Endothelial cell of umbilical vein (primary cell): ENCODE data around the gene SPA17. TPM values are rescaled to one million over a fixed set of nuclear protein-coding genes. Genes with fewer than 3 reads are reported as not detected.

Experiments
- BruUV-seq: library from RNA; stranded (reverse); fragments of 400-500 nt; replicated peaks from 2 replicates; lab custom pipeline; 2021; lab: Mats Ljungman, UMichigan
- CTCF ChIA-PET: fragments of 300-600, 350-600 bp; sonication (Branson Sonifier 250); formaldehyde crosslinking; loops from one replicate; lab custom pipeline; 2021; ENCODE audit warnings: antibody characterized with exemption, inconsistent platforms; lab: Charles Lee
- POLR2A ChIA-PET: fragments of 300-600, 350-600 bp; sonication (Branson Sonifier 250); formaldehyde crosslinking; loops from one replicate; lab custom pipeline; 2021; ENCODE audit warnings: antibody characterized with exemption, inconsistent platforms; lab: Charles Lee
- DNase-seq: peaks from one replicate; pipeline ENCODE4 v3.0.0-alpha.2; 2011; ENCODE audit warnings: low read depth, low spot score
- FAIRE-seq: peaks from 2 replicates; lab custom pipeline; 2011; peaks lifted over from hg19 to GRCh38; lab: Jason Lieb, UNC
- H2AFZ ChIP-seq: 2 replicates; pipeline ENCODE4 v1.6.0; 2012; ENCODE audit warnings: low read depth, low read length, control low read depth, inconsistent platforms
- H3K27ac ChIP-seq: 2 replicates; pipeline ENCODE4 v1.5.1; 2011; ENCODE audit warnings: low read depth, mild to moderate bottlenecking, control low read depth, low read length, moderate library complexity; ENCODE audit not compliant: insufficient read depth
- H3K27me3 ChIP-seq, 2 experiments: 2 replicates each; pipeline versions ENCODE4 v1.6.0 to v1.6.1; 2011; ENCODE audit warnings: low read length in 2 of 2, mixed read lengths in 1 of 2; ENCODE audit not compliant: control insufficient read depth in 2 of 2, insufficient read depth in 2 of 2
- H3K36me3 ChIP-seq, 2 experiments: 2 replicates in 1 of 2; 3 replicates in 1 of 2; pipeline ENCODE4 v1.5.1; 2011; ENCODE audit warnings: low read length in 2 of 2, mild to moderate bottlenecking in 1 of 2, moderate library complexity in 1 of 2; ENCODE audit not compliant: control insufficient read depth in 2 of 2, insufficient read depth in 2 of 2; ENCODE audit errors: extremely low read depth in 1 of 2
- H3K4me1 ChIP-seq: 3 replicates; pipeline ENCODE4 v1.5.1; 2011; ENCODE audit warnings: mild to moderate bottlenecking, low read length; ENCODE audit not compliant: control insufficient read depth, insufficient read depth; ENCODE audit errors: extremely low read depth
- H3K4me2 ChIP-seq: 2 replicates; pipeline ENCODE4 v1.6.1; 2011; ENCODE audit warnings: low read length, control low read depth, mixed read lengths; ENCODE audit not compliant: insufficient read depth
- H3K4me3 ChIP-seq, 3 experiments: fragments of 200-600 bp in 1 of 3; sonication (generic), shearing (Covaris generic) in 1 of 3; replicated peaks in 1 of 3; 2 replicates each; pipeline ENCODE4 v1.5.1; 2011 to 2016; ENCODE audit warnings: control low read depth in 3 of 3, low read length in 3 of 3, mild to moderate bottlenecking in 2 of 3, inconsistent platforms in 1 of 3, low read depth in 1 of 3, moderate library complexity in 1 of 3; ENCODE audit not compliant: insufficient read depth in 1 of 3
- H3K79me2 ChIP-seq: 2 replicates; pipeline ENCODE4 v1.6.0; 2012; ENCODE audit warnings: low read length, inconsistent platforms; ENCODE audit not compliant: control insufficient read depth, insufficient read depth
- H3K9ac ChIP-seq: replicated peaks from 2 replicates; pipeline ENCODE3; 2011; ENCODE audit warnings: low read length, control low read depth; ENCODE audit not compliant: insufficient read depth; ENCODE audit errors: extremely low read depth
- H3K9me1 ChIP-seq: replicated peaks from 3 replicates; pipeline ENCODE4 v1.6.0; 2011; ENCODE audit warnings: mild to moderate bottlenecking, low read length; ENCODE audit not compliant: control insufficient read depth, insufficient read depth; ENCODE audit errors: extremely low read depth
- H3K9me3 ChIP-seq: replicated peaks from 2 replicates; pipeline ENCODE4 v1.5.1; 2012; ENCODE audit warnings: low read length, inconsistent platforms; ENCODE audit not compliant: control insufficient read depth, insufficient read depth
- H4K20me1 ChIP-seq: replicated peaks from 2 replicates; pipeline ENCODE3; 2011; ENCODE audit warnings: mild to moderate bottlenecking, low read length; ENCODE audit not compliant: control insufficient read depth, insufficient read depth; ENCODE audit errors: extremely low read depth
- FOS ChIP-seq: IDR thresholded peaks from 2 replicates; pipeline ENCODE4 v1.6.1; 2011; ENCODE audit warnings: mild to moderate bottlenecking, low read length, moderate library complexity, borderline replicate concordance; ENCODE audit not compliant: insufficient read depth
- JUN ChIP-seq: IDR thresholded peaks from 2 replicates; pipeline ENCODE4 v1.6.1; 2011; ENCODE audit warnings: borderline replicate concordance, low read depth; ENCODE audit not compliant: insufficient read length, insufficient read depth
- POLR2AphosphoS5 ChIP-seq: IDR thresholded peaks from 2 replicates; pipeline ENCODE4 v1.6.1; 2012; ENCODE audit warnings: low read depth, mild to moderate bottlenecking, control low read depth, low read length, moderate library complexity; ENCODE audit not compliant: insufficient read depth
- dilution Hi-C: fragments of 300-500 bp; cut with MboI; formaldehyde crosslinking; loops from one replicate; pipeline ENCODE4 v1.15.0; 2019; ENCODE audit warnings: low sequenced_read_pairs; ENCODE audit not compliant: extremely low pct_ligation_motif_present
- intact Hi-C: fragments of 100-400 bp; cut with micrococcal nuclease; formaldehyde crosslinking; loops from one replicate; pipeline ENCODE4 v1.10.0; 2022
- polyA plus RNA-seq, 4 experiments: library from polyadenylated mRNA; depleted of rRNA in 3 of 4; stranded (reverse) in 3 of 4; unstranded in 1 of 4; fragments of >200 nt; gene quantifications; 2 replicates each; pipeline versions ENCODE4 v1.2.1 to v1.2.3, GENCODE V29; 2011 to 2012; ENCODE audit warnings: missing spikeins in 1 of 4
- total RNA-seq: library from RNA; stranded (reverse); gene quantifications from 2 replicates; pipeline ENCODE4 v1.2.3, GENCODE V29; 2021
- TF ChIP-seq, protein P1 (sequence below), 2 donors: IDR thresholded peaks; 1 replicate in 1 of 2; 2 replicates in 1 of 2; pipeline ENCODE4 v1.5.1; 2011; ENCODE audit warnings: low read length in 2 of 2, mild to moderate bottlenecking in 2 of 2, moderate library complexity in 2 of 2, control low read depth in 1 of 2, inconsistent platforms in 1 of 2, low read depth in 1 of 2; ENCODE audit not compliant: insufficient read depth in 1 of 2; ENCODE audit errors: extremely low read depth in 1 of 2

Gene SPA17
- total and polyA plus RNA-seq, 2 donors (not counting 3 experiments of a cell fraction or from before 2014, with no cell fraction given): 3.9 to 4.7 TPM

DNA sequence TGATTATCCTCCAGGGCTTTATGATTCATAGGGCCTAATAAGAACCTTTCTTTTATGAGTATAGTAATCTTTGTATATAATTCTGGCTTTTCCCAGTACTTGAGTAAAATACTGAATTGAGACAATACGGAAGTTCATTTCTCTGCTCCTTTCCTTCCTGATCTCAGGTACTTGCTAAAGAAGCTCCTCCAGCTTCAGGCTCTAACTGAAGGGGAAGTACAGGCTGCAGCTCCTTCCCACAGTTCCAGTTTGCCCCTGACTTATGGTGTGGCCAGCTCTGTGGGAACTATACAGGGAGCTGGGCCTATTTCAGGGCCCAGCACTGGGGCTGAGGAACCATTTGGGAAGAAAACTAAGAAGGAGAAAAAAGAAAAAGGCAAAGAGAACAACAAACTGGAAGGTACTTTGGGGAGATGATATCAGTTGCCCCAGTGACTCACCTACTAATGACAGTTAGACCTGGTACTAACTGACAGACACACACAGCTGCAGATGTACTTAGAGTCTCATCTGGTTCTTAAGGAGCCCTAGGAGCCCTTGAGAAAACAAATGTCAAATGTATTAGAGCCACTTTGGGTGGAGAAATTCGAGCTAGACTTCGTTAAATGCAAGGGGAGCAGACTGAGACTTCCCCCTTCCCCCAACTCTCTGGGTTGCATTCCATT, 48.1 kb upstream of the SPA17 start:
- dilution Hi-C loops (no loop called here), intact Hi-C loops (no loop called here)
- TF ChIP-seq POLR2AphosphoS5: no peak
- no peak for TF ChIP-seq FOS
- no peak for TF ChIP-seq JUN
- TF ChIP-seq, protein P1, sequence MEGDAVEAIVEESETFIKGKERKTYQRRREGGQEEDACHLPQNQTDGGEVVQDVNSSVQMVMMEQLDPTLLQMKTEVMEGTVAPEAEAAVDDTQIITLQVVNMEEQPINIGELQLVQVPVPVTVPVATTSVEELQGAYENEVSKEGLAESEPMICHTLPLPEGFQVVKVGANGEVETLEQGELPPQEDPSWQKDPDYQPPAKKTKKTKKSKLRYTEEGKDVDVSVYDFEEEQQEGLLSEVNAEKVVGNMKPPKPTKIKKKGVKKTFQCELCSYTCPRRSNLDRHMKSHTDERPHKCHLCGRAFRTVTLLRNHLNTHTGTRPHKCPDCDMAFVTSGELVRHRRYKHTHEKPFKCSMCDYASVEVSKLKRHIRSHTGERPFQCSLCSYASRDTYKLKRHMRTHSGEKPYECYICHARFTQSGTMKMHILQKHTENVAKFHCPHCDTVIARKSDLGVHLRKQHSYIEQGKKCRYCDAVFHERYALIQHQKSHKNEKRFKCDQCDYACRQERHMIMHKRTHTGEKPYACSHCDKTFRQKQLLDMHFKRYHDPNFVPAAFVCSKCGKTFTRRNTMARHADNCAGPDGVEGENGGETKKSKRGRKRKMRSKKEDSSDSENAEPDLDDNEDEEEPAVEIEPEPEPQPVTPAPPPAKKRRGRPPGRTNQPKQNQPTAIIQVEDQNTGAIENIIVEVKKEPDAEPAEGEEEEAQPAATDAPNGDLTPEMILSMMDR (IDR thresholded peaks at IDR 0.05; ENCODE audit: extremely low read depth in 1 of 2, insufficient read depth in 1 of 2, low read depth in 1 of 2, low read length in 2 of 2): no peak
- H3K9ac ChIP-seq: no peak overlapping the region
- H3K9me3 ChIP-seq: no peaks in the 10 kb centered on the region
- H3K79me2 ChIP-seq: peaks cover 25% of the 10 kb centered on the region
- H3K27me3 ChIP-seq: peaks cover 3% of the 10 kb centered on the region in 2 experiments
- DNase-seq (no peak), FAIRE-seq (no peak)
- peaks cover 16% of the 10 kb centered on the region in 2 experiments for H3K36me3 ChIP-seq
- H3K4me1 ChIP-seq: peaks cover 19% of the 10 kb centered on the region
- no peak overlapping the region for H3K4me3 ChIP-seq
- H2AFZ ChIP-seq: no peak overlapping the region
- H4K20me1 ChIP-seq: no peaks in the 10 kb centered on the region
- POLR2A ChIA-PET: no interaction called here
- no TSS peak for BruUV-seq
- H3K4me2 ChIP-seq: no peak overlapping the region
- CTCF ChIA-PET: interaction anchor here (0.7 kb wide), 1 partner anchor 251 kb away, joined by 3 read pairs; no protein-coding TSS in a partner anchor
- H3K9me1 ChIP-seq: no peaks in the 10 kb centered on the region
- H3K27ac ChIP-seq: no peak overlapping the region
